OCI-LY7 (cell line): Measurements from ENCODE around the gene APBA3. TPM values are rescaled to one million over a fixed set of nuclear protein-coding genes. Genes with fewer than 3 reads are reported as not detected.

Experiments
- BruUV-seq: library from RNA; stranded (reverse); fragments of 400-500 nt; replicated peaks from 2 replicates; lab custom pipeline; 2021; lab: Mats Ljungman, UMichigan
- CTCF ChIA-PET: fragments of 300-600 bp; sonication (Branson Sonifier 250); formaldehyde crosslinking; loops from one replicate; lab custom pipeline; 2022; ENCODE audit warnings: antibody characterized with exemption; ENCODE audit not compliant: unreplicated experiment; lab: Charles Lee
- POLR2A ChIA-PET: fragments of 300-600 bp; sonication (Branson Sonifier 250); formaldehyde crosslinking; loops from one replicate; lab custom pipeline; 2022; ENCODE audit warnings: antibody characterized with exemption; lab: Charles Lee
- DNase-seq: peaks from one replicate; pipeline ENCODE4 v3.0.0-alpha.2; 2015; ENCODE audit warnings: low spot score
- H2AFZ ChIP-seq: fragments of 200-600 bp; sonication (generic), shearing (Covaris generic); 2 replicates; pipeline ENCODE4 v1.6.1; 2014; ENCODE audit warnings: mild to moderate bottlenecking, antibody characterized with exemption, low read length, moderate library complexity
- H3K27ac ChIP-seq: fragments of 200-600 bp; sonication (generic); 2 replicates; pipeline ENCODE4 v1.5.1; 2014; ENCODE audit warnings: mixed run types, low read depth, mild to moderate bottlenecking, moderate library complexity, low read length, inconsistent platforms; ENCODE audit not compliant: poor library complexity, severe bottlenecking
- H3K36me3 ChIP-seq: fragments of 200-600 bp; sonication (generic); 2 replicates; pipeline ENCODE4 v1.6.1; 2014; ENCODE audit warnings: mild to moderate bottlenecking, antibody characterized with exemption, low read length, moderate library complexity, mixed read lengths; ENCODE audit not compliant: insufficient read depth
- H3K4me1 ChIP-seq: fragments of 200-600 bp; sonication (generic); 2 replicates; pipeline ENCODE4 v1.5.1; 2014; ENCODE audit warnings: mild to moderate bottlenecking, low read length; ENCODE audit not compliant: insufficient read depth, poor library complexity, severe bottlenecking
- H3K4me2 ChIP-seq: fragments of 200-600 bp; sonication (generic); 2 replicates; pipeline ENCODE4 v1.6.1; 2014; ENCODE audit warnings: mild to moderate bottlenecking, low read length
- H3K4me3 ChIP-seq: fragments of 200-600 bp; sonication (generic); 2 replicates; pipeline ENCODE4 v1.5.1; 2014; ENCODE audit warnings: mild to moderate bottlenecking, low read depth, low read length; ENCODE audit not compliant: poor library complexity, severe bottlenecking
- H3K79me2 ChIP-seq: fragments of 200-600 bp; sonication (generic); 2 replicates; pipeline ENCODE4 v1.6.1; 2016; ENCODE audit warnings: low read depth, mild to moderate bottlenecking, low read length, moderate library complexity, mixed read lengths; ENCODE audit not compliant: insufficient read depth
- H3K9me2 ChIP-seq: fragments of 200-600 bp; sonication (generic); 2 replicates; pipeline ENCODE4 v1.6.1; 2016; ENCODE audit warnings: mild to moderate bottlenecking, low read length, mixed read lengths; ENCODE audit not compliant: insufficient read depth
- H3K9me3 ChIP-seq: fragments of 200-600 bp; sonication (generic); 2 replicates; pipeline ENCODE4 v1.6.1; 2014; ENCODE audit warnings: mild to moderate bottlenecking, mixed run types, low read length, mixed read lengths
- H4K20me1 ChIP-seq: fragments of 200-600 bp; sonication (generic); 2 replicates; pipeline ENCODE4 v1.6.1; 2014; ENCODE audit warnings: mild to moderate bottlenecking, antibody characterized with exemption, low read length, moderate library complexity, mixed read lengths; ENCODE audit not compliant: insufficient read depth
- CTCF ChIP-seq: fragments of 200-600 bp; sonication (generic); conservative IDR thresholded peaks from 2 replicates; pipeline ENCODE4 v1.5.1; 2014; ENCODE audit warnings: mild to moderate bottlenecking, antibody characterized with exemption, low read length, moderate library complexity, mixed read lengths
- EZH2phosphoT487 ChIP-seq: fragments of 200-600 bp; sonication (generic); IDR thresholded peaks from 2 replicates; pipeline ENCODE4 v1.6.1; 2018; ENCODE audit warnings: low read depth, borderline replicate concordance, mild to moderate bottlenecking, mixed run types, antibody characterized with exemption, low read length, moderate library complexity, mixed read lengths
- intact Hi-C: fragments of 100-400 bp; cut with micrococcal nuclease; formaldehyde crosslinking; loops from one replicate; pipeline ENCODE4 v1.10.0; 2022; ENCODE audit not compliant: unreplicated experiment
- total RNA-seq, 2 experiments: library from RNA; depleted of rRNA in 1 of 2; stranded (reverse); fragments of >200 nt in 1 of 2; shearing (Covaris generic) in 1 of 2; gene quantifications; 2 replicates each; pipeline ENCODE4 v1.2.3, GENCODE V29; 2014 to 2022

The APBA3 gene
- total RNA-seq, 2 experiments from 2014 or later: 28.7 to 34.7 TPM

- ChIA-PET CTCF (no interaction called here), POLR2A (no interaction called here)
- no peaks in the 10 kb centered on the region for H4K20me1 ChIP-seq
- H3K27ac ChIP-seq: no peak overlapping the region
- TF ChIP-seq CTCF: no peak
- no peak for TF ChIP-seq EZH2phosphoT487
- H3K9me3 ChIP-seq: peaks cover 8% of the 10 kb centered on the region; the same call in 1 of the 2 replicates
- H3K79me2 ChIP-seq: no peaks in the 10 kb centered on the region
- DNase-seq: no peak
- H3K4me2 ChIP-seq: no peak overlapping the region
- no peaks in the 10 kb centered on the region for H3K9me2 ChIP-seq
- intact Hi-C loops: no loop called here
- no TSS peak for BruUV-seq
- no peak overlapping the region for H3K4me3 ChIP-seq
- H3K4me1 ChIP-seq: no peaks in the 10 kb centered on the region
- H3K36me3 ChIP-seq: no peaks in the 10 kb centered on the region
- no peak overlapping the region for H2AFZ ChIP-seq
These were observed 19.4 kb upstream of the APBA3 start for GRCh38 chr19:3780786-3781304.

GRCh38 chr19:3778899-3779723 lies 17.6 kb upstream of the APBA3 start:
- Histone ChIP-seq H2AFZ (no peak overlapping the region), H3K4me1 (no peaks in the 10 kb centered on the region), H3K4me2 (no peak overlapping the region), H3K4me3 (no peak overlapping the region), H3K79me2 (no peaks in the 10 kb centered on the region), H3K36me3 (no peaks in the 10 kb centered on the region), H3K9me2 (no peaks in the 10 kb centered on the region), H3K27ac (no peak overlapping the region), H3K9me3 (peaks cover 8% of the 10 kb centered on the region; the same call in 1 of the 2 replicates), H4K20me1 (no peaks in the 10 kb centered on the region)
- BruUV-seq: no TSS peak
- no peak for DNase-seq
- POLR2A ChIA-PET: no interaction called here
- no peak for TF ChIP-seq EZH2phosphoT487
- TF ChIP-seq CTCF: no peak
- intact Hi-C loops: no loop called here
- CTCF ChIA-PET: no interaction called here
